HEK293 (cell line): Measurements from ENCODE around the gene LARP6.

Experiments used
- ATF2 ChIP-seq: fragments of 450-650 bp; formaldehyde crosslinking; IDR thresholded peaks from 2 replicates; pipeline ENCODE4 v1.5.1; 2016; ENCODE audit warnings: missing biosample characterization, missing genetic modification characterization, low read depth
- CTCF ChIP-seq: fragments of 450-650 bp; formaldehyde crosslinking; IDR thresholded peaks from 2 replicates; pipeline ENCODE4 v1.5.1; 2016; ENCODE audit warnings: missing biosample characterization, missing genetic modification characterization
- ELK4 ChIP-seq: IDR thresholded peaks from 2 replicates; pipeline ENCODE4 v1.6.1; 2011; ENCODE audit warnings: mild to moderate bottlenecking, low read depth, low read length, borderline replicate concordance
- KLF8 ChIP-seq: fragments of 450-650 bp; formaldehyde crosslinking; IDR thresholded peaks from 2 replicates; pipeline ENCODE4 v1.5.1; 2016; ENCODE audit warnings: missing biosample characterization, missing genetic modification characterization
- PRDM1 ChIP-seq: fragments of 450-650 bp; formaldehyde crosslinking; IDR thresholded peaks from 2 replicates; pipeline ENCODE4; 2016; ENCODE audit warnings: missing biosample characterization, missing genetic modification characterization
- YY1 ChIP-seq: fragments of 450-650 bp; formaldehyde crosslinking; IDR thresholded peaks from 2 replicates; pipeline ENCODE4 v1.5.1; 2018; ENCODE audit warnings: missing biosample characterization, missing genetic modification characterization
- ZFP37 ChIP-seq: fragments of 450-650 bp; formaldehyde crosslinking; IDR thresholded peaks from 2 replicates; pipeline ENCODE4 v1.5.1; 2016; ENCODE audit warnings: missing biosample characterization, missing genetic modification characterization
- ZNF133 ChIP-seq: fragments of 450-650 bp; formaldehyde crosslinking; IDR thresholded peaks from 2 replicates; pipeline ENCODE4 v1.5.1; 2016; ENCODE audit warnings: missing biosample characterization, missing genetic modification characterization
- ZNF280D ChIP-seq: fragments of 450-650 bp; formaldehyde crosslinking; IDR thresholded peaks from 2 replicates; pipeline ENCODE4 v1.5.1; 2016; ENCODE audit warnings: missing biosample characterization, missing genetic modification characterization
- ZNF362 ChIP-seq: fragments of 450-650 bp; formaldehyde crosslinking; IDR thresholded peaks from 2 replicates; pipeline ENCODE4 v1.5.1; 2016; ENCODE audit warnings: missing biosample characterization, missing genetic modification characterization
- ZNF488 ChIP-seq: fragments of 450-650 bp; formaldehyde crosslinking; IDR thresholded peaks from 2 replicates; pipeline ENCODE4 v1.5.1; 2016; ENCODE audit warnings: missing biosample characterization, missing genetic modification characterization
- ZNF518A ChIP-seq: fragments of 450-650 bp; formaldehyde crosslinking; conservative IDR thresholded peaks from 2 replicates; pipeline ENCODE4 v1.5.1; 2016; ENCODE audit warnings: low read depth, missing biosample characterization, missing genetic modification characterization

- TF ChIP-seq ZNF133 (tag by site-specific recombination), result no peak
- TF ChIP-seq ELK4, result no peak
- no peak for TF ChIP-seq CTCF (tag by site-specific recombination)
- no peak for TF ChIP-seq ZNF362
- no peak for TF ChIP-seq ZNF518A (tag by site-specific recombination)
- TF ChIP-seq ATF2, result no peak
- no peak for TF ChIP-seq ZFP37 (tag by site-specific recombination)
- TF ChIP-seq YY1 (tag by site-specific recombination), result no peak
- no peak for TF ChIP-seq ZNF488
- no peak for TF ChIP-seq KLF8 (tag by site-specific recombination)
- no peak for TF ChIP-seq PRDM1 (tag by site-specific recombination)
- no peak for TF ChIP-seq ZNF280D (tag by site-specific recombination)
Observed at GRCh38 chr15:70801109-70801508, 52.8 kb downstream of the LARP6 start.
